ENCODE measurements around the gene HYDIN.
"Not testable (repeated sequence)": the region's sequence is repeated elsewhere in the genome, so short reads cannot be mapped to it uniquely, and the experiment has no call there.

DNA sequence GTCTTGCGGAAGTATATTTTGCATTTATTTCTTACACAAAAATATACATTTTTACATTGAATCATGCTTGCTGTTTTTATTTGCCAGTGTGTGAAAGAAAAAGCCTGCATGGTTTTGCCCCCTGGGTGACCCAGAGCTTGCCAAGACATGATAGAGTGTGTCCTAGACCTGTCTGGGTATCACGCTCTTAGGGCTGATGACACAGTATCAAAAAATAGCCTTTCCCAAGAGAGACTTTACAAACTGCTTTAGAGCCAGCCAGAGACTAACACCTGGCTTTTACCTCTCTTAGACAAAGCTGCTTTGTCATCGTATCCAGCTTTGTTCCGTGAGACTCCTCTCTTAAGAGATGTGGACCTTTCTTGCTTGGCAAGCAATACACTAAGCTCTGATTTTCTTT is 160.7 kb downstream of the HYDIN start:
- TF ChIP-seq, protein P1, sequence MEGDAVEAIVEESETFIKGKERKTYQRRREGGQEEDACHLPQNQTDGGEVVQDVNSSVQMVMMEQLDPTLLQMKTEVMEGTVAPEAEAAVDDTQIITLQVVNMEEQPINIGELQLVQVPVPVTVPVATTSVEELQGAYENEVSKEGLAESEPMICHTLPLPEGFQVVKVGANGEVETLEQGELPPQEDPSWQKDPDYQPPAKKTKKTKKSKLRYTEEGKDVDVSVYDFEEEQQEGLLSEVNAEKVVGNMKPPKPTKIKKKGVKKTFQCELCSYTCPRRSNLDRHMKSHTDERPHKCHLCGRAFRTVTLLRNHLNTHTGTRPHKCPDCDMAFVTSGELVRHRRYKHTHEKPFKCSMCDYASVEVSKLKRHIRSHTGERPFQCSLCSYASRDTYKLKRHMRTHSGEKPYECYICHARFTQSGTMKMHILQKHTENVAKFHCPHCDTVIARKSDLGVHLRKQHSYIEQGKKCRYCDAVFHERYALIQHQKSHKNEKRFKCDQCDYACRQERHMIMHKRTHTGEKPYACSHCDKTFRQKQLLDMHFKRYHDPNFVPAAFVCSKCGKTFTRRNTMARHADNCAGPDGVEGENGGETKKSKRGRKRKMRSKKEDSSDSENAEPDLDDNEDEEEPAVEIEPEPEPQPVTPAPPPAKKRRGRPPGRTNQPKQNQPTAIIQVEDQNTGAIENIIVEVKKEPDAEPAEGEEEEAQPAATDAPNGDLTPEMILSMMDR (IDR thresholded peaks at IDR 0.05): not testable (repeated sequence)
- not testable (repeated sequence) for TF ChIP-seq POLR2A, POLR2AphosphoS5, EP300 (IDR thresholded peaks at IDR 0.05)

Data from sigmoid colon (tissue), 4 donors.